Heart left ventricle (tissue), 13 donors: ENCODE measurements around the gene ELP1.

ENCODE experiments used
- CTCF ChIP-seq, 12 donors: fragments of 200-600 bp; sonication (generic) in 4 of 12; IDR thresholded peaks; one replicate each; pipeline versions ENCODE4 v1.5.0 to v1.8.0; 2018 to 2022; ENCODE audit warnings: antibody characterized with exemption in 12 of 12, mild to moderate bottlenecking in 5 of 12
- POLR2A ChIP-seq, 2 donors: fragments of 450-650 bp; IDR thresholded peaks; one replicate each; pipeline ENCODE4 v1.6.1; 2017; ENCODE audit warnings: antibody characterized with exemption in 2 of 2, mild to moderate bottlenecking in 2 of 2, moderate library complexity in 2 of 2
- donor health status: ischemic (EF 13 %, LVEDD 7.1; RV severe dilation, severe dysfunction).
- donor health status: DM: no; HTN: yes; CAD: no.
- donor health status: DM: no; HTN: no; CAD: no.
- donor health status: ischemic (EF 25% LVEDD 6.9; RV normal size, moderate dysfunction).
- donor health status: ischemic (EF 25% LVEDD 5.7; RV mildly dilated, moderate dysfunction).
- donor health status: ischemic (EF 35%, LVEDD 5.7; RV mildly dilated, moderate dysfunction).
- donor health status: nonischemic (EF 11% LVEDD 7.7; RV severe dilation, severe dysfunction).
- donor health status: DM: yes; HTN: yes; CAD: no.
- donor health status: PGD.
- donor health status: ischemic (EF 29% LVEDD 5.4; RV normal size, mild dysfunction).
- donor health status: nonischemic (EF 23%, LVEDD 6.1; RV moderate dilation, normal function).

GRCh38 chr9:108928386-108928785 is 5.5 kb downstream of the ELP1 start:
- no peak for TF ChIP-seq CTCF (IDR thresholded peaks at IDR 0.05)
- TF ChIP-seq POLR2A (IDR thresholded peaks at IDR 0.05) = no peak
